ENCODE data around the gene PIK3CG. TPM values are rescaled to one million over a fixed set of nuclear protein-coding genes. Genes with fewer than 3 reads are reported as not detected.

The PIK3CG gene
- total RNA-seq, 4 donors from 2014 or later, result 3.1 to 9.3 (median 7.2) TPM

GRCh38 chr7:106839511-106839910 is 25.6 kb upstream of the PIK3CG start:
- DNase-seq (ENCODE audit: low spot score in 2 of 2), result no peak
- no peaks in the 10 kb centered on the region for H3K4me1 ChIP-seq
- H3K4me3 ChIP-seq, result no peak overlapping the region
- H3K27ac ChIP-seq, result no peak overlapping the region
- no peaks in the 10 kb centered on the region for H3K27me3 ChIP-seq
- H3K9me3 ChIP-seq, result no peaks in the 10 kb centered on the region
- TF ChIP-seq EP300 (IDR thresholded peaks at IDR 0.05) (no peak), CTCF (IDR thresholded peaks at IDR 0.05) (no peak), POLR2A (IDR thresholded peaks at IDR 0.05) (no peak)
- H3K36me3 ChIP-seq, result no peaks in the 10 kb centered on the region
- WGBS, 2 donors, result 82 to 83% methylated on average over 2 of the region's 2 CpGs

- TF ChIP-seq POLR2A (IDR thresholded peaks at IDR 0.05), result no peak
- no peak for TF ChIP-seq CTCF (IDR thresholded peaks at IDR 0.05)
- TF ChIP-seq EP300 (IDR thresholded peaks at IDR 0.05), result no peak
- H3K4me3 ChIP-seq, result no peak overlapping the region
- no peak overlapping the region for H3K27ac ChIP-seq
- H3K36me3 ChIP-seq, result no peaks in the 10 kb centered on the region
- H3K27me3 ChIP-seq, result no peaks in the 10 kb centered on the region
- no peak for DNase-seq (ENCODE audit: low spot score in 2 of 2)
- WGBS, 2 donors, result 30 to 33% methylated on average over 1 of the region's 1 CpG
- no peaks in the 10 kb centered on the region for H3K9me3 ChIP-seq
- H3K4me1 ChIP-seq, result no peaks in the 10 kb centered on the region
Measured at GRCh38 chr7:106840342-106840741, 24.7 kb upstream of the PIK3CG start.

- Histone ChIP-seq H3K36me3 (no peaks in the 10 kb centered on the region), H3K27ac (no peak overlapping the region), H3K9me3 (no peaks in the 10 kb centered on the region), H3K27me3 (no peaks in the 10 kb centered on the region), H3K4me1 (no peaks in the 10 kb centered on the region), H3K4me3 (no peak overlapping the region)
- TF ChIP-seq POLR2A (IDR thresholded peaks at IDR 0.05) (no peak), EP300 (IDR thresholded peaks at IDR 0.05) (no peak), CTCF (IDR thresholded peaks at IDR 0.05) (no peak)
- no peak for DNase-seq (ENCODE audit: low spot score in 2 of 2)
Measured at GRCh38 chr7:106841896-106842390, 23.1 kb upstream of the PIK3CG start.

GRCh38 chr7:106844279-106844997 is 20.6 kb upstream of the PIK3CG start:
- 64 to 68% methylated on average over 11 of the region's 11 CpGs for WGBS, 2 donors
- H3K9me3 ChIP-seq, result no peaks in the 10 kb centered on the region
- TF ChIP-seq EP300 (IDR thresholded peaks at IDR 0.05) (no peak), CTCF (IDR thresholded peaks at IDR 0.05) (no peak), POLR2A (IDR thresholded peaks at IDR 0.05) (no peak)

GRCh38 chr7:106848049-106848448 is 17.0 kb upstream of the PIK3CG start:
- Histone ChIP-seq H3K4me3 (no peak overlapping the region), H3K27me3 (no peaks in the 10 kb centered on the region), H3K36me3 (no peaks in the 10 kb centered on the region), H3K27ac (no peak overlapping the region), H3K4me1 (no peaks in the 10 kb centered on the region), H3K9me3 (no peaks in the 10 kb centered on the region)
- 96 to 97% methylated on average over 1 of the region's 1 CpG for WGBS, 2 donors
- no peak for DNase-seq (ENCODE audit: low spot score in 2 of 2)
- TF ChIP-seq CTCF (IDR thresholded peaks at IDR 0.05) (no peak), EP300 (IDR thresholded peaks at IDR 0.05) (no peak), POLR2A (IDR thresholded peaks at IDR 0.05) (no peak)

More at GRCh38 chr7:106844279-106844997, 20.6 kb upstream of the PIK3CG start:
- H3K27ac ChIP-seq, result no peak overlapping the region
- no peak for DNase-seq (ENCODE audit: low spot score in 2 of 2)
- H3K4me1 ChIP-seq, result no peaks in the 10 kb centered on the region
- no peak overlapping the region for H3K4me3 ChIP-seq
- no peaks in the 10 kb centered on the region for H3K27me3 ChIP-seq
- H3K36me3 ChIP-seq, result no peaks in the 10 kb centered on the region

Measured in tibial nerve (tissue), 4 donors.